ENCODE measurements around the gene FGF14. TPM values are rescaled to one million over a fixed set of nuclear protein-coding genes. Genes with fewer than 3 reads are reported as not detected.

Gene FGF14
- 1 to 10 TPM in 1 of 2 donors, under 1 TPM in 1; 0.33 to 1.0 TPM for total RNA-seq

GRCh38 chr13:102401766-102402165, at the start of gene FGF14:
Gene FGF14, minus strand, starts transcription at chr13:102402048.

Small RNAs within 50 kb of the gene (small RNA-seq; reads per million reads assigned to genes)
- gene MIR2681: 0.23 to 0.60 reads per million in 2 donors
- gene MIR4705: 0 reads per million in 2 donors
- gene RNU1-24P: 0.09 to 0.23 reads per million in 2 donors
- gene RNY1P2: 0 reads per million in 2 donors
- gene RPL39P29: 0 reads per million in 2 donors

Other genes with a start within 250 kb of the FGF14 start
- 10 to 100 TPM; 32.0 to 54.9 TPM for gene TPP2, start 194.9 kb upstream of the FGF14 start, total RNA-seq

Measured in melanocyte of skin (primary cell).